GM12873 (cell line): ENCODE measurements around the gene SHC3.

ENCODE experiments used
- CTCF ChIP-seq: IDR thresholded peaks from 2 replicates; pipeline ENCODE4 v1.5.1; 2012; ENCODE audit warnings: low read depth, mild to moderate bottlenecking, moderate library complexity, low read length, control low read depth; ENCODE audit not compliant: insufficient read depth; ENCODE audit errors: missing control alignments

SHC3 gene

GRCh38 chr9:89114741-89115140, 63.9 kb downstream of the SHC3 start:
- no peak for TF ChIP-seq CTCF

- no peak for TF ChIP-seq CTCF
These were observed 64.8 kb downstream of the SHC3 start for GRCh38 chr9:89113851-89114250.

- TF ChIP-seq CTCF = no peak
These were observed 66.4 kb downstream of the SHC3 start for GRCh38 chr9:89112243-89112642.

GRCh38 chr9:89109666-89110065, 69.0 kb downstream of the SHC3 start:
- no peak for TF ChIP-seq CTCF

GRCh38 chr9:89107406-89107805, 71.2 kb downstream of the SHC3 start:
- no peak for TF ChIP-seq CTCF

- no peak for TF ChIP-seq CTCF
These were observed 72.3 kb downstream of the SHC3 start for GRCh38 chr9:89106224-89106851.

- no peak for TF ChIP-seq CTCF
These were observed 73.8 kb downstream of the SHC3 start for GRCh38 chr9:89104821-89105220.
